GM10248 (cell line): Measurements from ENCODE around the gene GRK5.

Experiments used
- CTCF ChIA-PET: fragments of 300-600 bp; sonication (Branson Sonifier 250); formaldehyde crosslinking; extraction: SDS; loops from one replicate; lab custom pipeline; 2021; ENCODE audit warnings: antibody characterized with exemption; lab: Yijun Ruan, JAX
- POLR2A ChIA-PET: fragments of 350-650 bp; sonication (Branson Sonifier 250); formaldehyde crosslinking; extraction: SDS; loops from one replicate; lab custom pipeline; 2020; ENCODE audit warnings: antibody characterized with exemption; lab: Yijun Ruan, JAX
- DNase-seq: peaks from one replicate; pipeline ENCODE4 v3.0.0; 2012; ENCODE audit errors: extremely low spot score
- CTCF ChIP-seq: IDR thresholded peaks from 2 replicates; pipeline ENCODE4 v1.5.1; 2012; ENCODE audit warnings: mild to moderate bottlenecking, low read depth; ENCODE audit errors: extremely low read depth, missing control alignments, control extremely low read depth

GRK5 gene

GRCh38 chr10:119465085-119465484 is 257.7 kb downstream of the GRK5 start:
- ChIA-PET CTCF (no interaction called here), POLR2A (no interaction called here)
- DNase-seq: no peak
- TF ChIP-seq CTCF: no peak

- CTCF ChIA-PET: interaction anchor here (0.8 to 3.1 kb wide), 5 partner anchors 17 to 259 kb away, joined by 3 to 15 read pairs (median 3); partner anchors contain the start of gene GRK5
Observed at GRCh38 chr10:119466076-119466475, 258.7 kb downstream of the GRK5 start.

GRCh38 chr10:119466655-119467054 is 259.3 kb downstream of the GRK5 start:
- no peak for TF ChIP-seq CTCF
- POLR2A ChIA-PET: no interaction called here
- CTCF ChIA-PET: interaction anchor here (0.8 to 3.1 kb wide), 6 partner anchors 10 to 259 kb away, joined by 3 to 15 read pairs (median 4); partner anchors contain the start of gene GRK5
- peak; percentile 59 for DNase-seq

More at GRCh38 chr10:119466076-119466475, 258.7 kb downstream of the GRK5 start:
- no peak for DNase-seq
- TF ChIP-seq CTCF: no peak
- POLR2A ChIA-PET: no interaction called here

- DNase-seq: no peak
- ChIA-PET CTCF (interaction anchor here (1.3 to 3.1 kb wide), 4 partner anchors 9 to 260 kb away, joined by 3 to 17 read pairs (median 10); no protein-coding TSS in a partner anchor), POLR2A (no interaction called here)
- TF ChIP-seq CTCF: no peak
Observed at GRCh38 chr10:119468542-119469324, 261.4 kb downstream of the GRK5 start.

DNA sequence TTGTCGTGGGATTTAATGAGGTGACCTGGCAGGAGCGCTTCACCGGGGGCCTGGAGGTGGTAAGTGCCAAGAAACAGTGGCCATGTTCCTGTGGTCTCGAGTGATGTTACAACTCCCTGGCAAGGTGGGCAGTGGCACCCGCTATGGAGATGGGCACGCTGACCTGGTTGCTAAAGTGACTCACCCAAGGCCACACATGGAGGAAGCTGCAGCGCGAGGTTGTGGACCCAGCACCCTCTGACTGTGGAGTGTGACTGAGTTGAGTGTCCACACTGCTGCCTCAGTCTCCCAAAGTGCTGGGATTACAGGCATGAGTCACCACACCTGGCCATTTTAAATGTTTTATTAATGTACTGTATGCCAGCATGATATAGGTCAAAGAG is 261.9 kb downstream of the GRK5 start:
- POLR2A ChIA-PET: no interaction called here
- DNase-seq: no peak
- no peak for TF ChIP-seq CTCF
- CTCF ChIA-PET: interaction anchor here (1.2 to 2.1 kb wide), 4 partner anchors 9 to 260 kb away, joined by 3 to 17 read pairs (median 6); no protein-coding TSS in a partner anchor

- TF ChIP-seq CTCF: no peak
- POLR2A ChIA-PET: interaction anchor here (0.6 kb wide), 1 partner anchor 30 kb away, joined by 3 read pairs; no protein-coding TSS in a partner anchor
- no peak for DNase-seq
- CTCF ChIA-PET: interaction anchor here (0.9 to 2.1 kb wide), 8 partner anchors 10 to 271 kb away, joined by 3 to 17 read pairs (median 4); partner anchors contain the start of gene GRK5
Observed at GRCh38 chr10:119469846-119470245, 262.5 kb downstream of the GRK5 start.
